HG03039 (cell line): ENCODE results near the gene NSMF.

Experiments used
- ATAC-seq: cut with Tn5 transposase; IDR thresholded peaks from one replicate; pipeline ENCODE4 v1.9.1; 2021; ENCODE audit warnings: mild to moderate bottlenecking, moderate library complexity; ENCODE audit not compliant: unreplicated experiment

The NSMF gene, protein sequence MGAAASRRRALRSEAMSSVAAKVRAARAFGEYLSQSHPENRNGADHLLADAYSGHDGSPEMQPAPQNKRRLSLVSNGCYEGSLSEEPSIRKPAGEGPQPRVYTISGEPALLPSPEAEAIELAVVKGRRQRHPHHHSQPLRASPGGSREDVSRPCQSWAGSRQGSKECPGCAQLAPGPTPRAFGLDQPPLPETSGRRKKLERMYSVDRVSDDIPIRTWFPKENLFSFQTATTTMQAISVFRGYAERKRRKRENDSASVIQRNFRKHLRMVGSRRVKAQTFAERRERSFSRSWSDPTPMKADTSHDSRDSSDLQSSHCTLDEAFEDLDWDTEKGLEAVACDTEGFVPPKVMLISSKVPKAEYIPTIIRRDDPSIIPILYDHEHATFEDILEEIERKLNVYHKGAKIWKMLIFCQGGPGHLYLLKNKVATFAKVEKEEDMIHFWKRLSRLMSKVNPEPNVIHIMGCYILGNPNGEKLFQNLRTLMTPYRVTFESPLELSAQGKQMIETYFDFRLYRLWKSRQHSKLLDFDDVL

DNA sequence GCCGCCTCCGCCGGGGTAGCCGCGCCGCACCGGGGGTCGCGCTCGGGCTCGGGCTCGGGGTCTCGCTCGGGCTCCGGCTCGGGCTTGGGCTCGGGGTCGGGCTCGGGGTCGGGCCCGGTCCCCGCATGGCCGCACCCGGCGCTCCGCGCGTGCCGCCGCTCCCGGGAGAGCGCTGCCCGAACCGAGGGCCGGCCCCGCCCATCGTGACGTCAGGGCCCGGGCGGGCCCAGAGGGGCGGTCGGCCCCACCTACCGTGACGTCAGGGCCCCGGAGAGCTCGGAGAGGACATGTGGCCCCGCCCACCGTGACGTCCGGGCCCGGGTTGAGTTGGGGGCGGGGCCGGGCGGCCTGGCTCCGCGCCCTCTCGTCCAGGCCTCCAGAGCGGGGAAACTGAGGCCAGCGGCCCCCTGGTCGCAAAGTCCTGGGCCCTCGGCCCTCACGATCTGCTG, at the start of gene NSMF:
TSS of gene NSMF (minus strand) at position 183 of the 449 bp plus-strand sequence. CDS start 232 bp downstream, outside the sequence.
- ATAC-seq = peak; percentile 67

DNA sequence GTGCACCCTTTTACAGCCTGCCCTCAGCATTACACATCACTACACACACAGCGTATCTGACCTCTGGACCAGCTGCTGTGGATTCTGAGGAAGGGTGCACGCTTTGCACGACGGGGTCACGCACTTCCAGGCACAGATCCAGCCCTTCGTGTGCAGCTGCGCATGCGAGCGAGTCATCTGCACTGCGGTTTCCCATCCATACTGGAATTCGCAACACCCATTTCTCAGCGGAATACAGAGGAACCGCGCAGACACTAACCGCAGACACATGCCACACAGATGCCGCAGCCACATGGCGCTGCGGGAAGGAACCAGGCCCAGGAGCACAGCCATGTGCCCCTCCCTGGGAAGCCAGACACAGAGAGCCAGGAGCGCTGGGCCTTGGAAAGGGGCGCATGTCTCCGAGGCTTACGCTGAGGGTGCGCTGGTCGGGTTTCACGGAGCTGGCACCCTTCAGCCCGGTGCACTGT, 47.6 kb upstream of the NSMF start:
- ATAC-seq = no peak

DNA sequence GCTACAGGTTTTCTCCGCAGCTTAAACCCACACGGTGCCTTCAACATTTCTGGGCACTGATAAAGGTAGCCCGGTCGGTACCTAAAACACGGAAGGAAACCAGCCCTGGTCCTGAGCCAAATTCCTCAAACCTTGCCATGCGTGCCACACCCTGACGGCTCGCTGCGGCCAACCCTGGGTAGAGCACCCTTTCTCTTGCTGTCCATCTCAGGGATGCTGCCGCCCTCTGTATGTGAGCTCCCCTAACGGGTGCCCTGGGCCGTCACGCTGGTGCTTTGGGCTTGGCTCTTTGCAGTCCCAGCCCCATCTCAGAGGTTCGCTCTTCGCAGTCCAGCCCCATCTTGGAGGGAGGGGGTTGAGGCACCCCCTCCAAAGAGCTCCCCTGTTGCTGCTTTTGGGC, 47.1 kb upstream of the NSMF start:
- no peak for ATAC-seq

DNA sequence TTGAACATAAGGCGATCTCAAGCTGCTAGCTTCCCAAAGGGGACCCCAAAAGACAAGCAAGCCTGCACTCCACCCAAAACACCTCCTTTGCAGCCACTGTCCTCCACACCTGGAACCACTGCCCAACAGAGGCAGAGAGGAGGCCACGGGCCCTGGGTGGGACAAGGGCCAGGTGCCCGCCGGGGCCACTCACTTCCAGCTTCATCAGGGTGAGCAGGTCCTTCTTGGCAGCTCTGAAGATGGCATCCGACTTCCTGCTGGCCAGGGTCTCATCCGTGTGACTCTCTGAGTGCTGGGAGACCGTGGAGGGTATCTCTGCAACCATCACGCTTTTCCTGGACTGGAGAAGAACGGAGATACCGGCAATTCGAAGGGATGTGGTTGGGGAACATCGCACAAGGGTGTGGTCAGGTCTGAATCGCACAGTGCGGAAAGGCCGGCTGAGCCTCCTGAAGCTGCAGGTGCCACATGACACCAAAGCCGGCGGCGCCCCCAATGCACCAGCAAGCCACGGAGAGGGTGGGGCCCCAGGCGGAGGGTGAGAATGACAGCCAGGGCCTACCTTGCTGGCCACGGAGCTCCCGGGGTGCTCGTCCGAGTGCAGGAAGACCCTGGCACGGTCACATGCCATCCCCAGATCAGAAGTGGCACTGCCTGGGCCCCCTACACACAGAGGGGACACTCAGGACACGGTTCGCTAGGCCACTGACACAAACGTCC, 46.4 kb upstream of the NSMF start:
- ATAC-seq = no peak

DNA sequence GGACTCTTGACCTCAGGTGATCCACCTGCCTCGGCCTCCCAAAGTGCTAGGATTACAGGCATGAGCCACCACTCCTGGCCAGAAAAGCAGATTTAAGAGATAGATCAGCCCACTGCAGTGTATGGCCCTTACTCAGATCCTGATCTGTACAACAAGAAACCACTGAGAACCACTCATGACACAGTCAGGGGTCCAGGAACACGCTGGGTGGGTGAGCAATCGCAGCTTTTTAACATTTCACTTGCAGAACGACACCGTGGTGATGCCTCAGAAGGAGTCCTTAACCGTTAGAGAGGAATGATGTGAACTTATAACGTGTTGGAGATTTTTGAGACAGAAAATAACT, 45.3 kb upstream of the NSMF start:
- ATAC-seq = no peak

DNA sequence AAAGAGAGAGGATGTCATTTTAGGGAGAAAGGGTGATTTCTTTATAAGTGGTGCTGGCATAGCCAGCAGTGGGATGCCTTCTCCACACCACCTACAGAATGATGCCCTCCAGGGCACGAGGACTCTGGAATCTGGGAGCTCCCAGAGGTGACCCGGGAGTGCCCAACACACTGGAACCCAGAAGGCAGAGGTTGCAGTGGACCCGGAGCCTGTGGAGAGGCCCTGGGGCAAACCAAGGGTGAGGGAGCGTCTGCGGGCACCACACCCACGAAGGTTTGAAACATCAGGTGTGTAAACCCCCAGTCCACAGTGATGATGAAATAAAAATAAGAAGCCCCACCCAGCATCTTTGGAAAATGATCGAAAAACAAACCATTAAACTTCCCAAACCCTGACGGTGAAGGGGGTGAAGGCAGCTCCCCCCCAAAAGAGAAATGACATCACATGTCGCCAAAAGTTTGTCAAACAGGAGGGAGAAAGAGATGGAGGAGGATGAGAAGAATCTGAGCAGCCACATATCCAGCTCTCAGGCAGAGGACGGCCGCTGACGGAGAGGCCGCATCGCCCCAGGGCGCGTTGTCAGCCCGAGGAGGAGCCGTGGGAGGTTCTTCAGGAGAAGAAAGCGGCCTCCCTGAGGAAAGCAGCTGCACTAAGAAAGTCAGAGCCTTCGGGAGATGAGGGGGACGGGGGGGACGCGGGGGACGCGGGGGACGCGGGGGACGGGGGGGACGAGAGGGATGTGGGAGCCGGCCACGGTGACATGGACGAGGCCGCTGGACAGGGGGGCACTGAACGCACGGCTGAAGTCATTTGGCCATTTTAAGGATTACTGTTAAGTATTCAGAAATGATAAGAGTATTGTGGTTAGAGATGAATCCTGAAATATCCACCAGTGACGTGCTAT, 43.1 kb upstream of the NSMF start:
- no peak for ATAC-seq

DNA sequence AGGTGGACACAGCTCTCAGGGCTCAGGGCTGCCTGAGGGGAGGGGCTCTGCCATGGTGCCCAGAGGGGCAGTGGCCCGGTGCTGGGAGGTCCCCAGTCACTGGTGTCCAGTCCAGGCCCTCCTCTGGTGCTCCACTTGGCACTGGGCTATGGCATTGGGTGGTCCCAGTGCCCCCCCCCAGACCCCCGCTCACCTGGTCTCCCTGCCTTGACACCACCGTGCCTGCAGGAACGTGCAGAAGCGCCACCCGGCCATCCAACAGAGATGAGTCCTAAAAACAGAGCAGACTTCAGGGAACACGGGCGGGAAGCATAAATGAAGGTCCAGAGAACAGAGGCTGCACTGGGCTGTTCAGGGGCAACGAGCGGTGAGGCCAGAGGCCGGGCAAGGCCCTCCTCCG, 42.3 kb upstream of the NSMF start:
- no peak for ATAC-seq

DNA sequence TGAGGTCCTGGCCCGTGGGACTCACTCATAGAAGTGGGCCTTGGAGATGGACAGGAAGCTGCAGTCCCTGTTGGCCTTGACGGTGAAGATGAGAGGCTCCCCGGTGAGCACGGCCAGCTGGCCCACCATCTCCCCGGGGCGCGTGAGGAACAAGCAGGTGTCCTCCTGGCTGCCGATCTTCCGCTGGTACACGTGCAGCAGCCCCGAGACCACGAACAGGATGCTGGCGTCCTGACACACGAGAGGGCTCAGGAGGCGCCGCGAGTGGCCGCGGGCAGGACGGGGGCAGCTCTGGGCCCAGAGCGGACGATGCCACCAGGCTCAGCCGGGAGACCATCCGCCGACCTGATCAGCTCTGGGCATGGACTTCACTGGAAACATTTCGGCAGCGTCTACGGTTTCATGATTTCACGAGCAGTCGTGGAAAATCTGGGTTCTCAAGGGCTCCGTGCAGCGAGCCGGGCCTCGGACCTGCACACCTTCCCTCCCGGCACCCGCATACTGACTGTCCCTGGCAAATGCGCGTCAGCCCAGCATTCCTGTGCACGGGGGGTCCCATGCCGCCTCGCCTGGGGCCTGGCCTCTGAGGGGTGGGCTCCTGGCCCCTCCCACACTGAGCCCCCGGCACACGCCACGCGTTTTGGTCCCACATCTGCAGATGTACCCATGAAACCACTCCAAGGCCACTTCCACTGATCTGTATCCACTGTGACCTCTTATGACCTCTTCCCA, 41.7 kb upstream of the NSMF start:
- no peak for ATAC-seq

DNA sequence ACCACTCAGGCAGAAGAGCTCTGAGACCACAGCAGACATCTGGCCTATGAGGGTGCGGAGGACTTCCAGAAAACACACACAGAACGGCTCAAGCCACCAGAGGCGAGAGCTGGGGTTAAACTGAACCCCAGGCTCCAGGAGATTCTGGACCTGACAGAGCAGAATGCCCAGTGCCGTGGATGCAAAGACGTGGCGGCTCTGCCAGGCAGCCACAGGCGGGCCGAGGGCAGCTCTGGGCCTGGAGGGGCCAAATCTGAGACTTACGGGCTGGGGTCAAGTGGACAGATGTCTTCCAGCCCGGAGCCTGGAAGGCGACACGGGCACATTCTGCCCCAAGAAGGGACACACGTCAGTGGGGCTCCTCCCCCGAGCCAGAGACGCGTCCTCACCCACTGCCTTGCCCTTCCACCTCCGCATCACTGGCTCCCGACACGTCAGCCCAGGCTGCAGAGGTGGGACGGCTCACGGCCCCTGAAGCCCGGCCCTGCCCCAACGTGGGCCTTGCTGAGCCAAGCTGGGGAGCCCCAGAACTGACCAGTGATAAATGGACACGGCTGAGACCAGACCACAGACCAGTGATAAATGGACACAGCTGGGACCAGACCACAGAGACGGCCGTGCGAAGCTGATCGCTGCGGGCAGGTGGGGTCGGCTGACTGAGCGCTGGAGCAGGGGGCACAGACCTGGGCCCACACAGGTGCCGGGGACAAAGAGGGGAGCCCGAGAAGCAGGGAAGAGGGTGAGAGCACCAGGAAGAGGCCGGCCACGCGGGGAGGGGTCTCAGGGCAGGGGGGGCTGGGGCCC, 40.9 kb upstream of the NSMF start:
- no peak for ATAC-seq

DNA sequence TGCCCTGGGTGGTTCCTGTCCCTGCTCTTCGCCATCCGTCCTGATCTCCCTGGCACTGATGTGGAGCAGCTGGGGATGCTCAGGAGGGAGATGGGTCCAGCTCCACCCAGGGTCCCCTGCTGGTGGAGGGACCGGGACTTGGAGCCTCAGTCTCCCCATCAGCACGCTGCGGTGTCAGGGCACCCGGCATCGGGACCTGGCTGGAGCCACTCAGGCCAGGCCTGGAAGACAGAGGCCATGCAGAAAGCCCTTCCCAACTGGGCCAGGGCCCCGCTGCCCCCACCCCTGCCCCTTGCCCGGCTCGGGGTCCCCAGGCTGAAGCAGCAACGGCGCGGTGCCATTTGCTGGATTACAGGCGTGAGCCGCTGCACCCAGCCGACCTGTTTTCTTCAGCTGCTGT, 40.3 kb upstream of the NSMF start:
- no peak for ATAC-seq

DNA sequence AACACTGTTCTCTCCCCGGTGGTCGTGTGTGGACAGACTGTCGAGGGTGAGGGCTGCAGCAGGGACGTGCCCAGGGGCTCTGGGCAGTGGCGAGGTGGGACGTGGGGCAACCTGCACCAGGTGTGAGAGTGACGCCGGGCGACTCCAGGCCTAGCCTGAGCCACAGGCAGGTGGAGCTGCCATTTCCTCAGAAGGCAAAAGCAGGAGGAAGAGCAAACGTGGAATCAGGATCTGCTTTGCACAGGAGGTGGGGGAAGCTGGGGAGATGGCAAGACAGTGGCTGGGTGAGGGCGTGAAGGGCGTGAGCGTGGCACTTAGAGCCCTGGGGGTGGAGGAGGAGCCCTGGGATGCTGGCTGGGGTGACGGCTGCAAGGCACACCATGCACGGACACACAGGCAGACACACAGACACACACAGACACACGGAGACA, 39.6 kb upstream of the NSMF start:
- no peak for ATAC-seq

DNA sequence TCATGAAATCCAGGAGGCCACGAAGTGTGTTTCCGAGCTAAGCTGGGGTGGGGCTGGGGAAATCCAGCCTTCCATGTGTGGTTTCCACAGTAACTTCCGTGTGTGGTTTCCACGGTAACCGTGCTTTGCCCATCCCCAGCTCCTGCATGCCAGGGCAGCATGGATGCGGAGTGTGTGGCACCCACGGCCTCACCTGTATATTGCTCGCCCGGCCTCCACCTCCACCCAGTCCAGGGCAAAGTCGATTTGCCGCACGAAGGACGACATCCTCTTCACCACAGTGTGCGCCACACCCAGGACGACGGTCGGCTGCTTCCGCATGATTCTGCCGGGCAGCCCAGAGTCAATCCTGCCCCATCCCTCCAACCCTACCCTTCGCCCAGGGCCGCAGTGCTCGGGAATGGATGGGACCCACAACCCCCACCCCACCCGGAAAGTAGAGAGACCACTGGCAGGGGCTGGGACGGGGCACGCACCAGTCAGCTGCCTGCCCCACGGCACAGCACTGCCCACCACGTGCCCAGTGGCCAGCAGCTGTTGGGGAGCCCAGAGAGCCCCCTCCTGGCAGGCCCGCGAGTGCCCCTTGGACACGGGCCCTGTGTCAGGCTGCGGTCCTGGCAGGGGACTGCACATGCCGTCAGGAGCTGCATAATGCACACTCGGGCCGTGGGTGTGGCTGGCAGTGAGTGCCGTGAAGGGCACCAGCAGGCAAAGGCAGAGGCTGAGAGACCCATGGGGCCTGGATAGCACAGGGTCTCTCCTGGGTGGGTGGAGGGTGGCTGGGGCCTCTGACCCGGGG, 39.0 kb upstream of the NSMF start:
- ATAC-seq = no peak

DNA sequence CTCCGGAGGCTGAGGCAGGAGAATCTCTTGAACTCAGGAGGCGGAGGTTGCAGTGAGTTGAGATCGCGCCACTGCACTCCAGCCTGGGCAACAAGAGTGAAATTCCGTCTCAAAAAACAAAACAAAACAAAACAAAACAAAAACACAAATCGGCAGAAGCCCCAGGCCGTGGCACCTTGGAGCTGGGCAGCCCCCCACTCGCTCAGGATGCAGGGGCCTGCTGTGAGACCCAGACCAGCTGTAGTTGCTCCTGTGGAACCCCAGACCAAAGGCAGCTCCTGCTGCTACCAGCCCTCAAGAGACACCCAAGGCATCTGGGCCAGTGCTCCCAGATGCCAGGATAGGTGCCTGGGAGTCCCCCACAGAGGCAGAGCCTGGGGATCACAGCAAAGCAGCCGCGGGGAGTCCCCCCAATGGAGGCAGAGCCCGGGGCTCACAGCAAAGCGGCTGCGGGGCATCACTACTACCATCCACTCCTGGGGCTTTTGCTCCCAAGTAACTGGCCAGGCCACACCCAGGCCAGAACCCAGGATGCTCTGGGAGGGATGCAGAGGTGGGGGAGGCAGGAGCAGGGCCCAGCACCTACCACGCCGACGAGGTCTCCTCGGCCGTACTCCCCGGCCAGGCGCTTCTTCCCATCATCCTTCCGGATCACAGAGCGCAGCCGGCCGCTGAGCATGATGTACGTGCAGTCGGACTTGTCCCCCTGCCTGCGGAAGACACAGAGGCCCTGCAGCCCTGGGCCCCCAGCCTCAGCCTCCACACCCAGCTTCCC, 37.7 kb upstream of the NSMF start:
- no peak for ATAC-seq

DNA sequence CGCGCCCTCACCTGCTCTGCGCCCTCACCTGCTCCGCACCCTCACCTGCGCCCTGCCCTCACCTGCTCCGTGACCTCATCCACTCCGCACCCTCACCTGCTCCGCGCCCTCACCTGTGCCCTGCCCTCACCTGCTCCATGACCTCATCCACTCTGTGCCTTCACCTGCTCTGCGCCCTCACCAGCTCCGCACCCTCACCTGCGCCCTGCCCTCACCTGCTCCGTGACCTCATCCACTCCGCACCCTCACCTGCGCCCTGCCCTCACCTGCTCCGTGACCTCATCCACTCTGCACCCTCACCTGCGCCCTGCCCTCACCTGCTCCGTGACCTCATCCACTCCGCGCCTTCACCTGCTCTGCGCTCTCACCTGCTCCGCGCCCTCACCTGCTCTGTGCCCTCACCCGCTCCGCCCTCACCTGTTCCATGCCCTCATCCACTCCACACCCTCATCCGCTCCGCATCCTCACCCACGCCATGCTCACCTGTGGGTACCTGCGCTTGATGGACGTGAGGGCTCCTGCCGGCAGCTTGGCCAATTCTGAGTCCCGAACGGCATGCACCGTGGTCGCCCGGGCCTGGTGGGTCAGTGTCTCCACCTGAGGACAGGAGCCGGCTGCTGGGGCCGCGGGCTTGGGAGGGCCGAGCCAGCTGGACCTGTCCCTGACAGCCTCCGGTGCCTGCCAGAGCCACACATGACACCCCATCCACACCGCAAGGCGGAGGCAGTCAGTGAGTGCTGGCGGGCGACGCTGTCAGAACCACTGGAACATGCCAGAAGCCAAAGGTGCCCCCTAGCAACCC, 35.6 kb upstream of the NSMF start:
- ATAC-seq = no peak

DNA sequence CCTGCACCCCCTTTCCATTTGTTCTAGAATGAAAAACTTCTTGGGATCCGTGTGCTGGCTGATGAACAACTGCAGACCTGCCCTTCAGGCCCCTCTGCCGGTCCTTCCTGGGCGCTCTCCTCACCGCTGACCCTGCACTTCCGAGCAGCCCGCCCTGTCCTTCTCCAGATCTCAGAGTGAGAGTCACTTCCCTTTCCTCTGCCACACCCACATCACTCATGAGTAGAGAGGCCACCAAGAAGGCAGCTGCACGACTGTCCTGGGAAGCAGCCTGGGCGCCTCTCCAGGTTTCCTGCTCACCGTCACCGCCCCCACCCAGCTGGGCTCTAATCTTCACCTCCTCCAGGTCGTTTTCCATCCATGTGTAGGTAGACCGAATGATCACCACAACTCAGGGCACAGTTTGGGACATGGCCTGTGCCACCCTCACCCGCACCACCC, 35.0 kb upstream of the NSMF start:
- no peak for ATAC-seq

DNA sequence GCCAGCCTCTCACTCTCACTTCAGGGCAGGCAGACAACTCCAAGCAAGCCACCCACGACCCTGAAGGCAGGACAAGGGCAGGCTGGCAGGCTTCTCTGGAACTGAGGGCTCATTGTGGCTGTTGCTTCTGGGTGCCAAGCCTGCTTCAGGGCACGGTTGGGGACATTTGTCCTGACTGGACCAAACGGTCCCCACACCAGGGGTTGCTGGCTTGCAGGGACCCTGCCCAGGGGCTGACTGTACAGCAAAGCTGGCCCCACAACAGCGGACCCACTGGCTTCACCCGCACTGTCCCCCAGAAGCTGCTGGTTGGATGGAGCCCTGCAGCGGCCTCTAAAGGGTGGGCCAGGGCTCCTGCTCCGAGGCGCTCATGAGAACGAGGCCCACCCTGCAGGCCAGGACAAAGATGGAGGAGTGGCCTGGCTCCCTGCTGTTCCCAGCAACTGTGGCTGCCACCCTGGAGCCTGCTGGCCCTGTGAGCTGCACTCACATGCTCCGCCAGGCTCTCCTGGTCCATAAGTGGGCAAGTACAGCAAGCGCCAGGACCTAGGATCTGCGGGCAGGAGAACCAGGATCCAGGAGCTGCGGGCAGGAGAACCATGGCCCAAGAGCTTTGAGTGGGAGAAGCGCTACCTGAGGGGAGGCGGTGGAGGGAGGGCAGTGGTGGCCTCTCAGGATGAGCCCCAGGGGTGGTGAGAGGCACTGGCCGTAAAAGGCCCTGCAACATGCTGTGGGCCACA, 34.4 kb upstream of the NSMF start:
- no peak for ATAC-seq
